GM18526 (cell line): ENCODE data around the gene PER2.

Experiments used
- POLR2A ChIP-seq: IDR thresholded peaks from 3 replicates; pipeline ENCODE4 v1.6.1; 2011; ENCODE audit not compliant: insufficient read length; ENCODE audit errors: extremely low read depth

Gene PER2

DNA sequence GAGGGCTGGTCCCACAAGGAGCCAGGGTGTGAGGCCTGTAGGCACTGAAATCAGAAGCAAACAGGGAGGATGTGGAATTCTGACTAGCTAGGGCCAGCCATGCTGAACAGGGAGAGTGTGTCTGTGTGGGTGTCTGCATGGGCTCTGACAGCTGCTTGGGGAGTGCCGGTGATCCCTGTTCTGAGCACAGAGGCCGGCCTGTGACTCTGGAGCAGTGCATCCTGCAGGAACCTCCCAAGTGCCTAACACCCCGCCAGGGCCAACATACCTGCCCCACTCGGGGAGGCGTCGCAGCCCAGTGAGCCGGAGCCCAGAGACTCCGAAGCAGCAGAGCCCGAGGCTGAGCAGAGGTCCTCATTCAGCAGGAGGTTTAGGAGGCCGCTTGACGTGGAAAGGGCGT is 37.1 kb downstream of the PER2 start:
- no peak for TF ChIP-seq POLR2A

DNA sequence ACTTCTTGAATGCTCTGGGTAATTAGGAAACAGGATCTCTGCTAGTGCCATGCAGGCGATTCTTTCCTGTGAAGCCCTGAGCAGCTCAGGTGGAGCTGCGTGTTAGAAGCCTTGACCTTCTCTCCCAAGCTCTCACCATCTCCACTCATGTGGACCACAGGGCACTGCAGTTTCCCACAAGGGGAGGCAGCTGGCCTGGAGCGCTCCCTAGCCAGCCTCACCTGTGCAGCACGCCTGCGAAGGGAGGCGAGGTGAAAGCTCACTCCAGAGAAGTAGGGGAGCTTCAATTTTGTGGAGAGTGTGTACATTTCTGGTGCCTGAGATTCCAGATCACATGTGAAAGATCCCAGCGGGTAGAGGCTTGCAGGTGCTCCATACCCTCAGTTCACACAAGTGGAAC is 37.5 kb downstream of the PER2 start:
- no peak for TF ChIP-seq POLR2A

DNA sequence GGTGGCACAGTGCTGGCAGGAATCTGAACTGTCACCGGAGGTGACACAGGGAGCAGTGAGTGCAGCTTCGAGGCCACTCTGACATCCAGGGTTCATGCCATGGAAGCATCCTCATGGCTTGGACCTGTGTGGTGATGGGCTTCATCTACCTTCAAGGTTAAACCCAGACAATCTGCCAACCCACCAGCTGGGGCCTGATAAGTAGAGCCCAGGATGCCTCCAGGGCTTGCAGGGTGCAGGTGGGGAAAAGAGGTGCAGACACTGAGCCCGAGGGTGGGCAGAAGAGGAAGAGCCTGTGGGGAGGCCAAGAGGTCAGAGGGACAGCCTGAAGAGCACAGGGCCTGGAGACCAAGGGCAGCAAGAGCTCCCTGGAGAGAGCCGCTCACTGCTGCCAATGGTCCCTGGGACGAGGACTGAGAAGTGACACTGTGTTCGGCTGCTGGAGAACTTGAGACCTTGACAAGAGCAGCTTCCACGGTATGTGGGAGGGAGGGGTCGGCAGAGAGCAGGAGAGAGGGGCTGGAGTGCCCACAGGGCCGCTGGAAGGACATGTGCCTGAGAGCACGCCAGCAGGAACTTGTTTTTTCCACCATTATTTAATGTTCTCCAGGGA is 40.5 kb downstream of the PER2 start:
- no peak for TF ChIP-seq POLR2A

DNA sequence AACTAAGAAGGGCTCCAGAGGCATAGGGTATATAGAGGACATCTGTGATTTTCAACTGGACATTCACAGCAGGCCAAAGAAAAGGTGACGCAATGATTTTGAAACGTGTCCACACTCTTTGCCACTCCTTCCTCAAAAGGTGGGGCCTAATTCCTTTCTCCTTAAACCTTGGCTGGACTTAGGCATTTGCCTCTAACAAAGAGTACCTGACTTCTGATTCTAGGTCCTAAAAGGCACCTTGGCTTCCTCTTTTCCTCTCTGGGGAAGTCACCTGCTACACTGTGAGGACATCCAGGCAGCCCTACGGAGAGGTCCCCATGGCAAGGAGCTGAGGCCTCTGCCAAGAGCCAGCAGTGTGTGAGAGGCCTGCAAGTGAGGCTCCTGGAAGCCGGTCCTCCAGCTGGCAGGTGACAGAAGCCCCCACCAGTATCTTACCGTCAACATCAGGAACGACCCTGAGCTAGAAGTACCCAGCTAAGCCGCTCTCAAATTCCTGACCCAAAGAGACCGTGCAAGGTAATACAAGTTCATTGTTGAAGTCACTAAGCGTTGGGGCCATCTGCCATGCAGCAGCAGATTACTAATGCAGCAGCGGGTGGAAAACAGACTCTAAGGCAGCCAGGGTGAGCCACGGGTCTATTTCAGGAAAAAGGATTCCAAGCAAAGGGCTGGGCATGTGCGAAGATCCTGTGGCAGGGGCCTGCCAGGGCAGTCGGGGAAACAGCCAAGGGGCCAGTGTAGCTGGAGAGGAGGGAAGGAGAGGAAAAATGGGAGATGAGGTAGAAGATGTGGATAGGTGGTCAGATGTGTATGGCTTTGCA is 41.2 kb downstream of the PER2 start:
- TF ChIP-seq POLR2A, result no peak

DNA sequence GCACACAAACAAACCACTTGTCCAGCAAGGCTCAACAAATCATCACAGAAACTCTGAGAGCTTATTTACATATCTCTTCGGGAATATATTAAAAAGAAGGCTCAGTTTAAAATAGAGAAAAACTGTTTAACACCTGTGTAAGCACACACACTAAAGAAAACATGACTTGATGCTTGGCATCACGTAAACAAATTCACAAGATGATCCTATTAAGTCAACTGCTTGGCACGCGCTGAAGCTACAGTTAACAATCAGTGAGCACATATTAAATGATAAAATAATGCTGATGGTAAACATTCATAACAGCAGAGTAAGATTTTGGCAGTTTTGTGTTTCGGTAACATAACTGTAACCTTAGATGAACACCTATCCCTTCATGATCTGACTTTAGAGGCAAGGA is 44.3 kb downstream of the PER2 start:
- no peak for TF ChIP-seq POLR2A

DNA sequence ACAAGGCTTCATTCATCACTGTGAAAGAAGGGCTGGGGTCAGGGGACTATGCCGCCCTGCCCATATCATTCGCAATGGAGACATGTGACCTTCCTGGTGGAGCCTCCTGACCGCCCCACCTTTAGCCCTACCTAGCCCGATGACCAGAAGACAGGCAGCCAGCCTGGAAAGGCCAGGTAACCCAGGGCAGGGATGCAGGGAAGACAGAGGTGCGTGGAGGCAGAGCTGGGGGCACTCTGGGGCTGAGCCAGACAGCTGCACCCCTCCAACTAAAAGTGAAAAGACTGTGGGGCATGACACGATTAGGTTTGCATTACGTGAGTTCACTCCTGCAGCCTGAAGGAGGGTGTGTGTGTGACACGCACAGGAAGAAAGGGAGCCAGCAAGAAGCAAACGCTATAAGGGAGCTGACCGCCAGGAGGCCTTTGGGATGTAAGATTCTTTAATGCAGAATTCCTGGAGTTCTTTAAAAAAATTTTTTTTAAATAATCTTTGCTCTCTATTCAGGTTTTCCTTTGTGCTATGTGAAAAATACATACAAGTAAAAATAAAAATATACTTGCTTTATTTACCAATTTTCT is 44.8 kb downstream of the PER2 start:
- no peak for TF ChIP-seq POLR2A

DNA sequence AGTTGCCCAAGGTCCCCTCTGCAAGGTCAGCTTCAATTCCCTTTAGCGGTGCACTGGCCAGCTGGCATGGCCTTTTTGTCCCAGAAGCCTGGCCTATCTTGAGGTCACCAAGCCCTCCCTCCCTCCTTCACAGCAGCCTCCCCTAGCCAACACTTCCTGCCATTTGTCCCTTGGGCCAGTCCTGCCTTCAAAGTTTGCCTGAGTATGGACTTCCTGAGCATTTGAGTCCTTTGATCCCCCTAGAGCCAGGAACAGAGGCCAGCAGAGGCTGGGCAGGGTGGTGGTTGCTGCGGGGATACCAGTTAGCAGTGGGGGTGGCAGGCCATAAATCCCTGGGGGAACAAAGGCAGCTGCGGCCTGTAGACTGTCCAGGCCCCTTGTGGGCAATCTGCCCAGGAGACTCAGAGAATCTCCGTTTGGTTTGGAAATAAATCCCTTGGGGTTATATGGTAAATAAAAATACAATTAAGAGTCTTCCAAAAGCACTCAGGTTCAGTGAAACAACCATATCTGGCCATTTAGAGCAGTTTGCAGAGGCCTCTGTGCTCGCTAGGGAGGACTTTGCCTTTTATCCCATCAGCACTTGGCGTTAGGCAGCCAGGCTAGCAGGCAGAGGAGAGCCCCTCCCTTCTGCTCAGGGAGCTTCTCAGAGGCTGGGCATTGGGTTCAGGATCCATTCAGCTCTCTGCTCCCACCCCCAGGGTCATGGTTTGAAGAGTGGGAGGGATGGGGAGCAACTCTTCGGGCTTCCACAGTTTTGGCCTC is 45.5 kb downstream of the PER2 start:
- TF ChIP-seq POLR2A, result no peak

DNA sequence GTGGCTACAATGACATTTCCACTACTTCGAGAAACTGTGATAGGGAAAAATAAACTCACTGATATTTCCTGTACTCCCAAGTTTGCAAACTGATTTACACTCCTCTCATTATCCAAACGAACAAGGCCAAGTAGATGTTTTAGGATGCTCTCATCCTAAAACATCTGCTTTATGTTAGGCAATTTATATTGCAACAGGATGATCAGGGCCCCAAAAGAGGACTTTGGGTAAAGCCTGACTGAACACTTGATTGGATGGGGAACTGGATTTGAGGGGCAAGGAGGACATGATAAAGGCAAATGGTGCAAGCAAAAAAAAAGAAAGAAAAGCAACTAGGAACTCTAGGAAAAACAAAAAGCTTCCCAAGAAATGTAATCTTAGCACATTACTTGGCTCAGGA is 46.4 kb downstream of the PER2 start:
- TF ChIP-seq POLR2A, result no peak

DNA sequence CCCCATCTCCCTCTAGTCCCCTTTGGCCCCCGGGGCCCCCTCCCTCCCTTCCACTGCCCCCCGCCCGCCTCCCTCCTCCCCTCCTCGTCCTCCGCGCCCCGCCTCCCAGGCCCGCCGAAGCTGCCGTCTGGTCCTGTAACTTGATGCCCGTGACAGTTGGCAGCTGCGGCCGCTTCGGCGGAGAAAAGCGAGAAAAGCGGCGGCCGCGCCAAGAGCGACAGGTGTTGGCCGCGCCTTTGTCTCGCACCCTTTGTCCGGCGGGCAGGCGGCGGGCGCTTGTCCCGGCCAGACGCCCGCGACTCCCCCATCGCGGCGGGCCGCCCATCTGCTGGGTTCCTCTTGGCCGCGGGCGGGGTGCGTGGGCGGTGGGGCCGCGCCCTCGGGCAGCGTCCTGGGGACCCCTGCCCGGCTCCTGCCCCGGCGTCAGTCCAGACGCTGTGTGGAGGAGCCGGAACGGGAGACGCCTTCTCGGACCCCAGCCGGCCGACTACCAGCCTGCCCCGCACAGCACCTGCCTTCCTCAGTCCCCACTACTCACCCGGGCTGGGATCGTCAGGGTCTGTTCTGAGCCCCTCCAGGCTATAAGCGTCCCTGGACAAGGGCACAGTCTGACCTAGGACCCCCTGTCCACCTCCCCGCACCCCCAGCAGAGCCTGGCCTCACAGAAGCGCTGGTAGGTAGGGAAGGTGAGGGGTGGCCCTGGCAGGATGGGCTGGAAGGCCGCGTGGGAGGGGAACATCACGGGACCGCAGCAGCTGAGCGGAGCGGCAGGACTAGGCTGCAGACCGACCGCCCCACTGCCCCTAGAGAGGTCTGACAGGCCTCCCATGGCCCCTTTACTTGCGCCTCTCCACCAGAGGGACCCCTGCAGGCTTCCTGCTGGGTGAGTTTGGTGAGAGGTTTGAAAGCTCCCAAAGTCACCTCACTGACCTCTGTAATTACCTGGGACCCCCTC is 47.4 kb downstream of the PER2 start:
- TF ChIP-seq POLR2A, result no peak

DNA sequence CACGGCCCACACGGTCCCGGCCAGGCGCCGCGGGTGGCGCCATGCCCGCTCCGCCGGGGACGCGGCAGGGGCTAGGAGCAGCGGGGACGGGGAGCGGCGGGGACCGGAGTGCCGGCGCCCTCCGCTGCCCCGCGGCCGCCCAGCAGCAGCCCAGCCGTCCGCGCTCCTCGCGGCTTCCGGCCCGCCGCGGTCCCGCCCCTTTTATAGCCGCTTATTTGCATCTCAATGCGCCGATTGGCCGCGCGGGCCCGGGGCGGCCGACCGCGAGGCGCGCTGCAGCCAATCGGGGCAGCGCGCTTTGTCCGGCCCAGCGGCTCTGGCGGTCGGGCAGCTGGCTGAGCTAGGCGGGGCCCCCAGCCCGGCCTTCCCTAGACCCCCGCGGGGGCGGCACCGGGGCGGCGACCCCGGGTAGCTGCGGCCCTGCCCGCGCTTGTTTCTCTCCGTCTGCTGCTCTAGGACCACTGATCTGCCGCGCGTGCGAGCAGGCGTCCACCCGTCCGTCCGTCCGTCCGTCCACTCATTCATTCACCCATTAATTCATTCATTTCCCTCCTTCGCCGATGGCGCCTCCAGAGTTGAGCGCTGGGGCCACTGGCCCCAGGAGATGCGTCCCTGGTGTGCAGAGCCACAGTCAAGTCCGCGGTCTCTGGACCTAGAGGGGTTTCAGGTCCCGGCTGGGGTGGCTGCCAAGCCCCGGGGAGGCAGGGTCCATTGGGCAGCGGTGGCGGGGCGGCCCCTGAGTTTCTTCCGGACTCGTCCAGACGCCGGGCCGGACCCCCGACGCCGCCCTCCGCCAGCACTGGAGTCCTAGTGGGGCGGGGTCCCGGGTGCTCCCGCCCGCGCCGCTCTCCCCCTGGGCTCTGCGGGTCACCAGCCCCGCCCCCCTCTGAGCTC is 48.3 kb downstream of the PER2 start, which contains the start of gene HES6:
TSS of gene HES6 (minus strand) at position 176 of the 894 bp plus-strand sequence. CDS start at position 43, 133 bp downstream.
- peak; percentile 88 for TF ChIP-seq POLR2A

DNA sequence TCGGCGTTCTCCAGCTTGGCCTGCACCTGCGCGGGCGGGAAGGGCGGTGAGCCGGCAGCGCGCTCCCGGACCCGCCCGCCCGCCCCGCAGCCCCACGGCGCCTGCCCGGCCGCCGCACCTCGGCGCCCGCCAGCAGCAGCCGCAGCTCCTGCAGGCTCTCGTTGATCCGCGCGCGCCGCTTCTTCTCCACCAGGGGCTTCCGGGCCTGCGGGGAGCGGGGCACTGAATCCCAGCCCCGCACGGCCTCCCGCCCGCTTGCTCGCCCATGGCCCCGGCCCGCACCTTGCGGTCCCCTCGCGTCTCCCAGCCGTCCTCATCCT is 48.9 kb downstream of the PER2 start:
- TF ChIP-seq POLR2A, result no peak

DNA sequence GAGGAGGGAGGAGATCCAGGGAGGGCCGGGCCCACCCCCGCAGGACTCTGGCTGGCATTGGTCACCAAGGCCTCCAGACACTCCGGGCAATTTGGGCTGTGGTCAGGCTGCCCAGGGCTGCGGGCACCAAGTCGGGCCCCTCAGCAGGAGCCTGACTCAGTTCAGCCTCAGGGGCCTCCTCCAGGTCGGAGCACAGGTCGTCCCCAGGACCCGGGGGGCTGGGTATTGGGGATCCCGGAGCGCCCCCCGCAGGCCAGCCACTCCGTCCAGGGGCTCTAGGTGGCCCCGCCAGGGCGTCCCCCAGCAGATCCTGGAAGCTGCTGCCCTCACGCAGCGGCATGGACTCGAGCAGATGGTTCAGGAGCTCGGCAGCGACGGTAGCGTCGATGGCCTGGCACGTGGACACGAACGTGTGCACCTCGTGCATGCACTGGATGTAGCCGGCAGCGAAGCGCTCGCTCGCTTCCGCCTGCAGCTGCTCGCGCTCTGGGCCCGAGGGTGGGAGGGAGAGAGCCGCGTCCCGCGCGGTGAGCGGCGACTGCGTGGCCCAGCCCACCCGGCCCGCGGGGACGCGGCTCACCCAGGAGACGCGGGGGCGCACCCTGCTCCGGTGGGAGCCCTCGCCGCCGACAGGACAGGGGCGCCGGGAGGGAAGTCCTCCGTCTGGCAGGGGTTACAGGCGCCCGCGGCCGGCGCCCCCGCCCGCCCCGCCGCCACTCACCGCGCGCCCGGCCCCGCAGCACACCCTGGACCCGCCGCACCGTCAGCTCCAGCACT is 49.5 kb downstream of the PER2 start:
- no peak for TF ChIP-seq POLR2A

DNA sequence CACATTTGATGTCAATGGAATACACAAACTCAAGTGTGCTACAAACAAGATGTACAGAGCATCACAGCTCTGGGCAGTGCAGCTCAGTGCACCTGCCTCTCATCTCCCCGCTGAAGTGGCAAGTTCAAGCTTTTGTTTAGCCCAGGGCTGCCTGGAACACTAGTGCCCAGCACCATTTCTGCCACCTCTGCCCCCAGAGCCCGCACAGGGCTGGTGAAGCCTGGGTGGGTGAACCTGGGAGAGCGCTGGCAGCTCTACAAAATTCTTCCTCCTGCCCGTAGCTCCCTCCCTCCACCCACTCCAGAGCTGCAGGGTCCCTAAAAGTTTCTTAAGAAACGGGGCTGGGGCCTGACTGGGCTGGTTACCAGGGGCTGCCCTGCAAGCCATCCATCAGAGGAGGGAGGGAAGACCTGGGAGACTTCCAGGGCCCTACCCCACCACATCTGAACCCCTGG is 50.1 kb downstream of the PER2 start:
- no peak for TF ChIP-seq POLR2A
